SK-N-SH (cell line): ENCODE results near the gene NSF. TPM values are rescaled to one million over a fixed set of nuclear protein-coding genes. Genes with fewer than 3 reads are reported as not detected.

Experiments used
- CTCF ChIA-PET: fragments of 300-600, 350-600 bp; formaldehyde crosslinking; extraction: SDS; loops from one replicate; lab custom pipeline; 2021; lab: Yijun Ruan, JAX
- POLR2A ChIA-PET: fragments of 350-600 bp; sonication (Branson Sonifier 250); formaldehyde crosslinking; extraction: SDS; loops from one replicate; lab custom pipeline; 2020; ENCODE audit warnings: antibody characterized with exemption, inconsistent platforms; lab: Yijun Ruan, JAX
- DNase-seq: peaks from one replicate; pipeline ENCODE4 v3.0.0; 2012
- H2AFZ ChIP-seq: fragments of 200-600 bp; sonication (generic); 2 replicates; pipeline ENCODE4 v1.8.1; 2016; ENCODE audit warnings: antibody characterized with exemption, mild to moderate bottlenecking, low read depth
- H3F3A ChIP-seq: fragments of 200-600 bp; sonication (generic); replicated peaks from 2 replicates; pipeline ENCODE3; 2016; ENCODE audit warnings: antibody characterized with exemption, mild to moderate bottlenecking; ENCODE audit not compliant: insufficient read depth
- H3K27ac ChIP-seq, 2 experiments: fragments of 200-500 bp in 1 of 2; fragments of 200-600 bp in 1 of 2; sonication (Bioruptor generic) in 1 of 2; sonication (generic), shearing (Covaris generic) in 1 of 2; 2 replicates each; pipeline versions ENCODE4 v1.5.1 to v1.6.1; 2014 to 2016; ENCODE audit warnings: low read depth in 2 of 2, inconsistent platforms in 1 of 2, low read length in 1 of 2, mild to moderate bottlenecking in 1 of 2, mixed read lengths in 1 of 2
- H3K27me3 ChIP-seq: fragments of 200-600 bp; sonication (generic), shearing (Covaris generic); 2 replicates; pipeline ENCODE4 v1.6.1; 2016; ENCODE audit warnings: mixed run types; ENCODE audit not compliant: insufficient read depth
- H3K36me3 ChIP-seq, 2 experiments: fragments of 200-500 bp in 1 of 2; fragments of 200-600 bp in 1 of 2; sonication (Bioruptor generic) in 1 of 2; sonication (generic) in 1 of 2; replicated peaks in 1 of 2; 2 replicates each; pipeline versions ENCODE3 to v1.5.1; 2014 to 2016; ENCODE audit warnings: low read length in 1 of 2, mild to moderate bottlenecking in 1 of 2; ENCODE audit not compliant: insufficient read depth in 2 of 2, control insufficient read depth in 1 of 2
- H3K4me1 ChIP-seq, 2 experiments: fragments of 200-500 bp in 1 of 2; fragments of 200-600 bp in 1 of 2; sonication (Bioruptor generic) in 1 of 2; sonication (generic), shearing (Covaris generic) in 1 of 2; 2 replicates each; pipeline versions ENCODE4 v1.5.1 to v1.6.1; 2014 to 2016; ENCODE audit warnings: low read depth in 1 of 2, low read length in 1 of 2, mixed run types in 1 of 2; ENCODE audit not compliant: insufficient read depth in 2 of 2, control insufficient read depth in 1 of 2
- H3K4me2 ChIP-seq: fragments of 200-600 bp; sonication (generic), shearing (Covaris generic); 2 replicates; pipeline ENCODE4 v1.6.1; 2017; ENCODE audit warnings: mixed run types
- H3K4me3 ChIP-seq, 2 experiments: fragments of 200-500 bp in 1 of 2; fragments of 200-600 bp in 1 of 2; sonication (Bioruptor generic) in 1 of 2; sonication (generic), shearing (Covaris generic) in 1 of 2; 2 replicates each; pipeline versions ENCODE4 v1.5.1 to v1.8.1; 2014 to 2016; ENCODE audit warnings: low read depth in 2 of 2, inconsistent platforms in 1 of 2, low read length in 1 of 2, mild to moderate bottlenecking in 1 of 2, mixed read lengths in 1 of 2, moderate library complexity in 1 of 2
- H3K79me2 ChIP-seq: fragments of 200-600 bp; sonication (generic); 2 replicates; pipeline ENCODE4 v1.8.1; 2017; ENCODE audit warnings: mild to moderate bottlenecking; ENCODE audit not compliant: insufficient read depth
- H3K9ac ChIP-seq: fragments of 200-600 bp; sonication (generic); 2 replicates; pipeline ENCODE4 v1.6.1; 2017; ENCODE audit warnings: mixed run types
- H3K9me2 ChIP-seq: fragments of 200-600 bp; sonication (generic); 2 replicates; pipeline ENCODE4 v1.6.1; 2017; ENCODE audit warnings: mixed run types
- H3K9me3 ChIP-seq: fragments of 200-600 bp; sonication (generic); 2 replicates; pipeline ENCODE4 v1.6.1; 2017; ENCODE audit warnings: mixed run types, mild to moderate bottlenecking, moderate library complexity
- H4K20me1 ChIP-seq: fragments of 200-600 bp; sonication (generic); 2 replicates; pipeline ENCODE4 v1.6.1; 2017; ENCODE audit warnings: mild to moderate bottlenecking, mixed run types; ENCODE audit not compliant: insufficient read depth
- CHD2 ChIP-seq: fragments of 150-350 bp; IDR thresholded peaks from 2 replicates; pipeline ENCODE4 v1.6.1; 2018; ENCODE audit warnings: low read length; ENCODE audit not compliant: partially characterized antibody
- EZH2phosphoT487 ChIP-seq: fragments of 200-600 bp; sonication (generic); IDR thresholded peaks from 2 replicates; pipeline ENCODE4 v1.6.1; 2017; ENCODE audit warnings: low read depth, mixed run types, mild to moderate bottlenecking, antibody characterized with exemption, moderate library complexity, borderline replicate concordance
- FOSL2 ChIP-seq: IDR thresholded peaks from 2 replicates; pipeline ENCODE4 v1.4.0; 2012; ENCODE audit warnings: low read depth, mild to moderate bottlenecking, moderate library complexity, borderline replicate concordance
- FOXJ3 ChIP-seq: sonication (generic); formaldehyde crosslinking; IDR thresholded peaks from 2 replicates; pipeline ENCODE4 v1.5.1; 2020; ENCODE audit warnings: mild to moderate bottlenecking, missing genetic modification reagents
- GABPA ChIP-seq: IDR thresholded peaks from 2 replicates; pipeline ENCODE4 v1.4.0; 2012; ENCODE audit warnings: low read depth, mild to moderate bottlenecking
- GATA2 ChIP-seq: sonication (generic); formaldehyde crosslinking; IDR thresholded peaks from 2 replicates; pipeline ENCODE4 v1.5.0; 2020; ENCODE audit warnings: mild to moderate bottlenecking, missing genetic modification reagents
- MEF2A ChIP-seq: IDR thresholded peaks from 2 replicates; pipeline ENCODE4 v1.4.0; 2012; ENCODE audit warnings: low read depth, borderline replicate concordance
- MXI1 ChIP-seq: IDR thresholded peaks from 2 replicates; pipeline ENCODE4 v1.6.1; 2012; ENCODE audit warnings: mild to moderate bottlenecking, low read depth, low read length, improper control_type of control experiment
- NFIC ChIP-seq: IDR thresholded peaks from 2 replicates; pipeline ENCODE4 v1.4.0; 2012; ENCODE audit warnings: borderline replicate concordance
- RAD21 ChIP-seq: IDR thresholded peaks from 2 replicates; pipeline ENCODE4 v1.6.1; 2012; ENCODE audit warnings: mild to moderate bottlenecking, low read length
- RCOR1 ChIP-seq: fragments of 150-350 bp; IDR thresholded peaks from 2 replicates; pipeline ENCODE4 v1.6.1; 2017; ENCODE audit warnings: antibody characterized with exemption, low read length
- SMC3 ChIP-seq: IDR thresholded peaks from 2 replicates; pipeline ENCODE4 v1.6.1; 2012; ENCODE audit warnings: low read depth, low read length, improper control_type of control experiment
- TCF12 ChIP-seq: IDR thresholded peaks from 2 replicates; pipeline ENCODE4 v1.4.0; 2012
- YY1 ChIP-seq: IDR thresholded peaks from 2 replicates; pipeline ENCODE4 v1.4.0; 2012; ENCODE audit warnings: low read depth, mild to moderate bottlenecking
- WGBS: methylation state at CpG from one replicate; pipeline ENCODE4 v1.1.6; 2017; ENCODE audit warnings: low lambda C conversion rate; 5-methylcytosine and 5-hydroxymethylcytosine counted together
- polyA plus RNA-seq, 3 experiments: library from polyadenylated mRNA; depleted of rRNA; stranded (reverse); fragments of >200 nt; gene quantifications; 2 replicates each; pipeline ENCODE4 v1.2.3, GENCODE V29; 2012
- TF ChIP-seq, protein P1 (sequence below): IDR thresholded peaks from 2 replicates; pipeline ENCODE4 v1.4.0; 2012; ENCODE audit warnings: low read depth, borderline replicate concordance
- TF ChIP-seq, protein P2 (sequence below): IDR thresholded peaks from 2 replicates; pipeline ENCODE4 v1.6.1; 2012; ENCODE audit warnings: mild to moderate bottlenecking, low read depth, low read length, moderate library complexity
- TF ChIP-seq, protein P3 (sequence below): IDR thresholded peaks from 2 replicates; pipeline ENCODE4 v1.4.0; 2012; ENCODE audit warnings: low read depth
- TF ChIP-seq, protein P4 (sequence below): IDR thresholded peaks from 2 replicates; pipeline ENCODE4 v1.4.0; 2012; ENCODE audit warnings: low read depth, borderline replicate concordance
- TF ChIP-seq, protein P5 (sequence below): fragments of 150-350 bp; IDR thresholded peaks from 2 replicates; pipeline ENCODE4 v1.6.1; 2016; ENCODE audit warnings: mild to moderate bottlenecking, low read depth, low read length

Gene NSF
- polyA plus RNA-seq, 1 of the 3 experiments (the other 2 are of a cell fraction) = 31.4 TPM

DNA sequence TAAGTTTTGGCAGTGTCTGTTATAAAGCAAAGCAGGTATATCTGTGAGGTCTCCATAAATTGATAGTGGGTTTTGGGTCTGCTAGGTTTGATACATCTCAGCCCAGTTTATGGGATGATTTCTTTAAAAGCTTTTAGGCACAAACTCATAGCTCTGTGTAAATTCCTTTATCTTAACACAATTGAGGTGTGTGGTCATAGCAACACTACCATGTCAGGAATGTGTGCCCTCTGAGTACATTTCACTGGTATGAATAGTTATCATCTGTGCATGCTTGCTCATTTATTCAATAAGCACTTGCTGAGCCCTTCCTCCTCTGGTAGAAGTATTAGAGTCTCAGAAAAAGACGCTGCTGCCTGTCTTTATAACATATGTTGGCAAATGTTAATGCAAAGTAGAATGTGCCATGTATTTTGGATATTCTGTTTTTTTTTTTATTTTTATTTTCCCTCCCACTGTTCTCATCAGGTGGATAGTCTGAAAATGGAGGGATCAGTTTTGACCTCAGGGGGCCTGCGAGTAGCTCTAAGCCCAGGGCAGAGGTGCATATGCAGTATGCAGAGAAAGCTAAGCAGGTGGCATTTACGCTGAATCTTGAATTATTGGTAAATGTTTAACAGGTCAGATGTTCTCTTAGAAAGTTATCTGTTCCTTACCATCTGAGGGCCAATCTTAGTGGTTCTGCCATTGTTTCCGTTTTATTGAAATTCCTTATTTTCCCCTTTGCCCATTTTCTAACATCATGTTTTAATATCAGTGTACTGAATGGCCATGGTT, 137.3 kb downstream of the NSF start (continued):
- no peak for TF ChIP-seq RAD21
- no peak for TF ChIP-seq FOXJ3 (CRISPR knock-in tag)
- peak; percentile 77 for TF ChIP-seq TCF12
- TF ChIP-seq, protein P1, sequence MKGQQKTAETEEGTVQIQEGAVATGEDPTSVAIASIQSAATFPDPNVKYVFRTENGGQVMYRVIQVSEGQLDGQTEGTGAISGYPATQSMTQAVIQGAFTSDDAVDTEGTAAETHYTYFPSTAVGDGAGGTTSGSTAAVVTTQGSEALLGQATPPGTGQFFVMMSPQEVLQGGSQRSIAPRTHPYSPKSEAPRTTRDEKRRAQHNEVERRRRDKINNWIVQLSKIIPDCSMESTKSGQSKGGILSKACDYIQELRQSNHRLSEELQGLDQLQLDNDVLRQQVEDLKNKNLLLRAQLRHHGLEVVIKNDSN = no peak
- peak; percentile 22; the same call in 1 of the 2 replicates for TF ChIP-seq YY1
- no peak for TF ChIP-seq RCOR1
- TF ChIP-seq SMC3 = no peak
- no peak for TF ChIP-seq CHD2
- TF ChIP-seq EZH2phosphoT487 = no peak
- TF ChIP-seq, protein P2, sequence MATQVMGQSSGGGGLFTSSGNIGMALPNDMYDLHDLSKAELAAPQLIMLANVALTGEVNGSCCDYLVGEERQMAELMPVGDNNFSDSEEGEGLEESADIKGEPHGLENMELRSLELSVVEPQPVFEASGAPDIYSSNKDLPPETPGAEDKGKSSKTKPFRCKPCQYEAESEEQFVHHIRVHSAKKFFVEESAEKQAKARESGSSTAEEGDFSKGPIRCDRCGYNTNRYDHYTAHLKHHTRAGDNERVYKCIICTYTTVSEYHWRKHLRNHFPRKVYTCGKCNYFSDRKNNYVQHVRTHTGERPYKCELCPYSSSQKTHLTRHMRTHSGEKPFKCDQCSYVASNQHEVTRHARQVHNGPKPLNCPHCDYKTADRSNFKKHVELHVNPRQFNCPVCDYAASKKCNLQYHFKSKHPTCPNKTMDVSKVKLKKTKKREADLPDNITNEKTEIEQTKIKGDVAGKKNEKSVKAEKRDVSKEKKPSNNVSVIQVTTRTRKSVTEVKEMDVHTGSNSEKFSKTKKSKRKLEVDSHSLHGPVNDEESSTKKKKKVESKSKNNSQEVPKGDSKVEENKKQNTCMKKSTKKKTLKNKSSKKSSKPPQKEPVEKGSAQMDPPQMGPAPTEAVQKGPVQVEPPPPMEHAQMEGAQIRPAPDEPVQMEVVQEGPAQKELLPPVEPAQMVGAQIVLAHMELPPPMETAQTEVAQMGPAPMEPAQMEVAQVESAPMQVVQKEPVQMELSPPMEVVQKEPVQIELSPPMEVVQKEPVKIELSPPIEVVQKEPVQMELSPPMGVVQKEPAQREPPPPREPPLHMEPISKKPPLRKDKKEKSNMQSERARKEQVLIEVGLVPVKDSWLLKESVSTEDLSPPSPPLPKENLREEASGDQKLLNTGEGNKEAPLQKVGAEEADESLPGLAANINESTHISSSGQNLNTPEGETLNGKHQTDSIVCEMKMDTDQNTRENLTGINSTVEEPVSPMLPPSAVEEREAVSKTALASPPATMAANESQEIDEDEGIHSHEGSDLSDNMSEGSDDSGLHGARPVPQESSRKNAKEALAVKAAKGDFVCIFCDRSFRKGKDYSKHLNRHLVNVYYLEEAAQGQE = no peak
- TF ChIP-seq, protein P3, sequence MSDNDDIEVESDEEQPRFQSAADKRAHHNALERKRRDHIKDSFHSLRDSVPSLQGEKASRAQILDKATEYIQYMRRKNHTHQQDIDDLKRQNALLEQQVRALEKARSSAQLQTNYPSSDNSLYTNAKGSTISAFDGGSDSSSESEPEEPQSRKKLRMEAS = no peak
- TF ChIP-seq MXI1 = no peak
- peak; percentile 57 for TF ChIP-seq NFIC
- TF ChIP-seq, protein P4, sequence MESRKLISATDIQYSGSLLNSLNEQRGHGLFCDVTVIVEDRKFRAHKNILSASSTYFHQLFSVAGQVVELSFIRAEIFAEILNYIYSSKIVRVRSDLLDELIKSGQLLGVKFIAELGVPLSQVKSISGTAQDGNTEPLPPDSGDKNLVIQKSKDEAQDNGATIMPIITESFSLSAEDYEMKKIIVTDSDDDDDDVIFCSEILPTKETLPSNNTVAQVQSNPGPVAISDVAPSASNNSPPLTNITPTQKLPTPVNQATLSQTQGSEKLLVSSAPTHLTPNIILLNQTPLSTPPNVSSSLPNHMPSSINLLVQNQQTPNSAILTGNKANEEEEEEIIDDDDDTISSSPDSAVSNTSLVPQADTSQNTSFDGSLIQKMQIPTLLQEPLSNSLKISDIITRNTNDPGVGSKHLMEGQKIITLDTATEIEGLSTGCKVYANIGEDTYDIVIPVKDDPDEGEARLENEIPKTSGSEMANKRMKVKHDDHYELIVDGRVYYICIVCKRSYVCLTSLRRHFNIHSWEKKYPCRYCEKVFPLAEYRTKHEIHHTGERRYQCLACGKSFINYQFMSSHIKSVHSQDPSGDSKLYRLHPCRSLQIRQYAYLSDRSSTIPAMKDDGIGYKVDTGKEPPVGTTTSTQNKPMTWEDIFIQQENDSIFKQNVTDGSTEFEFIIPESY = no peak

DNA sequence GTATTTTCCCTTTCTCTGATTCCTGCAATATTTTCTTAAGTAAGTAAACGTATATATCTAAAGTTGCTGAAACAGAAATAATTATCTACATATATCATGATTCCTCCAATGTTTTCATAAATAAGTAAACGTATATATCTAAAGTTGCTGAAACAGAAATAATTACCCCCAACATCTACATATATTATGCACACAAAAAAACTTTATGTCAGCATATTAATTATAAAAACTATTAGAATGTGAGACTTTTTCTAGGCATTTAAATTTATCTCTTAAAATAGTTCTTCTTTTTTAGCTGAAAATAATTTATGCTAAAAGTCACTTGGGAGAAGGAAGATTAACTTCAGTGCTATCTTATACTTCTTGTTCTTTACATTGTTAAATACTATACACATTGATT, 139.6 kb downstream of the NSF start:
- Histone ChIP-seq H3K27ac (no peak overlapping the region), H3K36me3 (peaks cover 21% of the 10 kb centered on the region in 2 experiments), H3K9ac (no peak overlapping the region), H3F3A (peaks cover 24% of the 10 kb centered on the region), H3K4me2 (no peak overlapping the region), H3K4me3 (no peak overlapping the region), H3K79me2 (no peaks in the 10 kb centered on the region), H3K4me1 (peaks cover 22 to 47% of the 10 kb centered on the region in 2 experiments), H3K27me3 (no peaks in the 10 kb centered on the region), H3K9me2 (no peaks in the 10 kb centered on the region), H3K9me3 (no peaks in the 10 kb centered on the region), H4K20me1 (no peaks in the 10 kb centered on the region), H2AFZ (no peak overlapping the region)
- ChIA-PET CTCF (no interaction called here), POLR2A (no interaction called here)
- DNase-seq = no peak
- no peak for TF ChIP-seq YY1
- TF ChIP-seq TCF12 = no peak
- no peak for TF ChIP-seq GATA2
- TF ChIP-seq FOSL2 = no peak
- TF ChIP-seq SMC3 = no peak
- TF ChIP-seq MEF2A = no peak
- TF ChIP-seq GABPA = no peak
- TF ChIP-seq, protein P5, sequence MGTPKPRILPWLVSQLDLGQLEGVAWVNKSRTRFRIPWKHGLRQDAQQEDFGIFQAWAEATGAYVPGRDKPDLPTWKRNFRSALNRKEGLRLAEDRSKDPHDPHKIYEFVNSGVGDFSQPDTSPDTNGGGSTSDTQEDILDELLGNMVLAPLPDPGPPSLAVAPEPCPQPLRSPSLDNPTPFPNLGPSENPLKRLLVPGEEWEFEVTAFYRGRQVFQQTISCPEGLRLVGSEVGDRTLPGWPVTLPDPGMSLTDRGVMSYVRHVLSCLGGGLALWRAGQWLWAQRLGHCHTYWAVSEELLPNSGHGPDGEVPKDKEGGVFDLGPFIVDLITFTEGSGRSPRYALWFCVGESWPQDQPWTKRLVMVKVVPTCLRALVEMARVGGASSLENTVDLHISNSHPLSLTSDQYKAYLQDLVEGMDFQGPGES = no peak
- WGBS = 91% methylated on average over 2 of the region's 2 CpGs
